Keratinocyte (primary cell): Measurements from ENCODE around the gene DGCR8.

Experiments used
- EZH2 ChIP-seq: IDR thresholded peaks from one replicate; pipeline ENCODE4 v1.6.1; 2012; ENCODE audit warnings: inconsistent platforms, mild to moderate bottlenecking, low read length, moderate library complexity
- TF ChIP-seq, protein P1 (sequence below), 3 experiments: IDR thresholded peaks in 1 of 3; conservative IDR thresholded peaks in 1 of 3; optimal IDR thresholded peaks in 1 of 3; 2 replicates in 2 of 3; 3 replicates in 1 of 3; pipeline versions ENCODE3 to v1.5.1; 2011; ENCODE audit warnings: low read length in 3 of 3, mild to moderate bottlenecking in 3 of 3, moderate library complexity in 2 of 3, control low read depth in 1 of 3, inconsistent platforms in 1 of 3; ENCODE audit not compliant: insufficient read depth in 2 of 3; ENCODE audit errors: extremely low read depth in 1 of 3

DNA sequence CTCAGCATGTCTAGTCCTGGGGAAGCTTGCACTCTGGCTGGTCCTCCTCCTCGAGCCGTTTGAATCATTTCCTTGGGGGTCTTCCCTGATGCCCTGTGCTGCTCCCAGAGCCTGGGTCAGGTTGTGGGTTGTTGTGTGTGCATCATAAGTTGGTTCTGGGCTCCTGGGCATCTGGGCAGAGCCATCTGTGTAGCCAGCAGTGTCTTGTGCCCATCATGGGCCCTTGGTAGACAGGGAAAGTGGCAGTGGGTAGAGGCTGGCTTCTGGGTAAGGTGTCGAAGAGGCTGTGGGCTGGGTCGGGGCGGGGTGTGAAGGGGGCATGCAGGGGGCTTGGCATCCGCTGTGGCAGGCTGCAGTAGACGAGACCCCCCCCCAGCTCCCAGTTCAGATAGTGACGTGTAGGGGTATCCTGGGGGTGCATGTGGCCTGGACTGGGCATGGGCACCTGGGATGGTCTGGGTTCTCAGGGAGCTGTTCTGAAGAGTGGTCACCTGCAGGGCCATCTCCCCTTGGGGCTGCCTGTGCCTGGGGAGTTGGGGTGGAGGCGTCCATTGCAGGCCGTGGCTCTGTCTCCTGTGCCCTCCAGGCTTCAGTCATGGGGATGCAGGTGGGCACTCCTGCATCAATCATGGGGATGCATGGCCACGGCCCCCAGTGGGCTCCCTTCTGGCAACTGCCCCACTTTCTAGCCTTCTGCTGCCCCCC is 44.2 kb downstream of the DGCR8 start:
- TF ChIP-seq, protein P1, sequence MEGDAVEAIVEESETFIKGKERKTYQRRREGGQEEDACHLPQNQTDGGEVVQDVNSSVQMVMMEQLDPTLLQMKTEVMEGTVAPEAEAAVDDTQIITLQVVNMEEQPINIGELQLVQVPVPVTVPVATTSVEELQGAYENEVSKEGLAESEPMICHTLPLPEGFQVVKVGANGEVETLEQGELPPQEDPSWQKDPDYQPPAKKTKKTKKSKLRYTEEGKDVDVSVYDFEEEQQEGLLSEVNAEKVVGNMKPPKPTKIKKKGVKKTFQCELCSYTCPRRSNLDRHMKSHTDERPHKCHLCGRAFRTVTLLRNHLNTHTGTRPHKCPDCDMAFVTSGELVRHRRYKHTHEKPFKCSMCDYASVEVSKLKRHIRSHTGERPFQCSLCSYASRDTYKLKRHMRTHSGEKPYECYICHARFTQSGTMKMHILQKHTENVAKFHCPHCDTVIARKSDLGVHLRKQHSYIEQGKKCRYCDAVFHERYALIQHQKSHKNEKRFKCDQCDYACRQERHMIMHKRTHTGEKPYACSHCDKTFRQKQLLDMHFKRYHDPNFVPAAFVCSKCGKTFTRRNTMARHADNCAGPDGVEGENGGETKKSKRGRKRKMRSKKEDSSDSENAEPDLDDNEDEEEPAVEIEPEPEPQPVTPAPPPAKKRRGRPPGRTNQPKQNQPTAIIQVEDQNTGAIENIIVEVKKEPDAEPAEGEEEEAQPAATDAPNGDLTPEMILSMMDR (optimal IDR thresholded peaks at IDR 0.05 in 1 of 3, IDR thresholded peaks at IDR 0.05 in 1 of 3, conservative IDR thresholded peaks at IDR 0.05 in 1 of 3; ENCODE audit: extremely low read depth in 1 of 3, insufficient read depth in 2 of 3, low read length in 3 of 3) = no peak
- TF ChIP-seq EZH2 = no peak
